ENCODE results near the gene COMMD3. TPM values are rescaled to one million over a fixed set of nuclear protein-coding genes. Genes with fewer than 3 reads are reported as not detected.
A peak's percentile ranks its signal among the peaks of the same experiment; 100 is the strongest.

The COMMD3 gene
- total and polyA plus RNA-seq, 2 of the 8 experiments (the other 6 are each of a cell fraction or from before 2014, with no cell fraction given): 2.3 to 2.7 TPM

- TF ChIP-seq EZH2 (IDR thresholded peaks at IDR 0.05; ENCODE audit: low read depth, low read length, severe bottlenecking): no peak
- TF ChIP-seq BRCA1 (IDR thresholded peaks at IDR 0.05; ENCODE audit: low read depth, low read length): no peak
- peak; percentile 47 for TF ChIP-seq NRF1 (IDR thresholded peaks at IDR 0.05; ENCODE audit: low read depth, low read length)
- TF ChIP-seq SP1 (IDR thresholded peaks at IDR 0.05; ENCODE audit: low read depth, low read length): no peak
- no peak for TF ChIP-seq BCL11A (IDR thresholded peaks at IDR 0.05; ENCODE audit: low read depth in 2 of 2, low read length in 2 of 2)
- TF ChIP-seq SP4 (IDR thresholded peaks at IDR 0.05; ENCODE audit: low read length): no peak
- TF ChIP-seq, protein P1, sequence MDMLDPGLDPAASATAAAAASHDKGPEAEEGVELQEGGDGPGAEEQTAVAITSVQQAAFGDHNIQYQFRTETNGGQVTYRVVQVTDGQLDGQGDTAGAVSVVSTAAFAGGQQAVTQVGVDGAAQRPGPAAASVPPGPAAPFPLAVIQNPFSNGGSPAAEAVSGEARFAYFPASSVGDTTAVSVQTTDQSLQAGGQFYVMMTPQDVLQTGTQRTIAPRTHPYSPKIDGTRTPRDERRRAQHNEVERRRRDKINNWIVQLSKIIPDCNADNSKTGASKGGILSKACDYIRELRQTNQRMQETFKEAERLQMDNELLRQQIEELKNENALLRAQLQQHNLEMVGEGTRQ (IDR thresholded peaks at IDR 0.05; ENCODE audit: low read length): no peak
- TF ChIP-seq RNF2 (IDR thresholded peaks at IDR 0.05; ENCODE audit: borderline replicate concordance, low read depth, low read length, missing control alignments, poor library complexity, severe bottlenecking): no peak
- TF ChIP-seq KDM4A (IDR thresholded peaks at IDR 0.05; ENCODE audit: low read depth, low read length, severe bottlenecking): peak; percentile 75
- TF ChIP-seq, protein P2, sequence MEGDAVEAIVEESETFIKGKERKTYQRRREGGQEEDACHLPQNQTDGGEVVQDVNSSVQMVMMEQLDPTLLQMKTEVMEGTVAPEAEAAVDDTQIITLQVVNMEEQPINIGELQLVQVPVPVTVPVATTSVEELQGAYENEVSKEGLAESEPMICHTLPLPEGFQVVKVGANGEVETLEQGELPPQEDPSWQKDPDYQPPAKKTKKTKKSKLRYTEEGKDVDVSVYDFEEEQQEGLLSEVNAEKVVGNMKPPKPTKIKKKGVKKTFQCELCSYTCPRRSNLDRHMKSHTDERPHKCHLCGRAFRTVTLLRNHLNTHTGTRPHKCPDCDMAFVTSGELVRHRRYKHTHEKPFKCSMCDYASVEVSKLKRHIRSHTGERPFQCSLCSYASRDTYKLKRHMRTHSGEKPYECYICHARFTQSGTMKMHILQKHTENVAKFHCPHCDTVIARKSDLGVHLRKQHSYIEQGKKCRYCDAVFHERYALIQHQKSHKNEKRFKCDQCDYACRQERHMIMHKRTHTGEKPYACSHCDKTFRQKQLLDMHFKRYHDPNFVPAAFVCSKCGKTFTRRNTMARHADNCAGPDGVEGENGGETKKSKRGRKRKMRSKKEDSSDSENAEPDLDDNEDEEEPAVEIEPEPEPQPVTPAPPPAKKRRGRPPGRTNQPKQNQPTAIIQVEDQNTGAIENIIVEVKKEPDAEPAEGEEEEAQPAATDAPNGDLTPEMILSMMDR (IDR thresholded peaks at IDR 0.05; ENCODE audit: control extremely low read depth in 1 of 3, insufficient read depth in 1 of 3, low read depth in 1 of 3, low read length in 3 of 3): peak in 1 of 3 experiments; percentile 13; a peak in 1 of 4 replicates
- TF ChIP-seq RBBP5 (IDR thresholded peaks at IDR 0.05; ENCODE audit: borderline replicate concordance, low read depth, low read length): no peak
- TF ChIP-seq E2F6 (IDR thresholded peaks at IDR 0.05): peak; percentile 100
- peak; percentile 49; the same call in 1 of the 2 replicates for TF ChIP-seq GTF2F1 (IDR thresholded peaks at IDR 0.05; ENCODE audit: borderline replicate concordance, low read depth, low read length)
- no peak for TF ChIP-seq RFX5 (IDR thresholded peaks at IDR 0.05; ENCODE audit: borderline replicate concordance, low read depth, low read length)
- TF ChIP-seq CEBPB (IDR thresholded peaks at IDR 0.05; ENCODE audit: low read depth, low read length): no peak
- TF ChIP-seq EP300 (IDR thresholded peaks at IDR 0.05; ENCODE audit: borderline replicate concordance in 1 of 2, low read depth in 2 of 2, low read length in 2 of 2): no peak
- TF ChIP-seq FOSL1 (IDR thresholded peaks at IDR 0.05; ENCODE audit: insufficient read depth, low read depth, low read length): 0 out of 2 replicates have a peak, but pooled peaks have one; percentile 26
- TF ChIP-seq HDAC6 (IDR thresholded peaks at IDR 0.05; ENCODE audit: low read depth, low read length): no peak
- no peak for TF ChIP-seq RXRA (IDR thresholded peaks at IDR 0.05; ENCODE audit: insufficient read depth, low read depth, low read length)
These were observed 18.4 kb downstream of the COMMD3 start (continued) for GRCh38 chr10:22334414-22335172.

Measured in H1 (cell line).